ENCODE measurements around the gene LRRN4.
"Not testable (repeated sequence)": the region's sequence is repeated elsewhere in the genome, so short reads cannot be mapped to it uniquely, and the experiment has no call there.

The LRRN4 gene

DNA sequence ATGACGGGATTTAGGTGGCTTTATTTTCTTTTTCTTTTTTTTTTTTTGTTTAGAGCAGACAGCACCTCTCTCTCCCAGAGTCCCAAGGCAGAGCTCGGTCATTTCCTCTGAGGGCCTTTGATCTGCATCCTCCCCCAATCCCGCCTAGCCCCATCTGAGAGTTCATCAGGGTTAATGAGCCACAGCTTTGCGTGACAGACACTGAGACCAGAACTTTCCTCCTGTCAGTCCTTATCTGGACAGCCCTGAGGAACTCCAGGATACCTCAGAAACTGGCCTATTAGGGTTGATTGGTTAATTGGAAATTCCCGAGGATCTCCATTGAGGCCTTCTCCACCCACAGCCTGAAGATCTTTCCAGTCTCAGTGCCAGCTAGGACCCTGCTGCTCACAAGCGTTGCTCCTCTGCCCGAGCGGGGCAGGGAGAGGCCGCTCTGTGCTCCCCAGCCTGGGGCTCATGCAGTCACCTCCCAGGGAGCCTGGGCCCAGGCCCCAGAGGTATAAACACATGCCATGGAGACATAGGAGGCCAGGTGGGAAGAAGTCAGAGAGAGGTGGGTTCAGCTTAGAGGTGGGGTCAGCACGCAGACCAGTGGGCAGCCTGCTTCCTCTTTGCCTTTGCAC, 1.4 kb upstream of the LRRN4 start:
- Histone ChIP-seq H3K36me3 (ENCODE audit: control insufficient read depth, insufficient read depth, low read length) (no peaks in the 10 kb centered on the region), H3K27me3 (replicated peaks; ENCODE audit: control insufficient read depth, insufficient read depth, low read length) (peaks cover 2% of the 10 kb centered on the region; the same call in 1 of the 2 replicates), H3K4me3 (replicated peaks; ENCODE audit: low read depth, low read length) (no peak overlapping the region)
- TF ChIP-seq, protein P1, sequence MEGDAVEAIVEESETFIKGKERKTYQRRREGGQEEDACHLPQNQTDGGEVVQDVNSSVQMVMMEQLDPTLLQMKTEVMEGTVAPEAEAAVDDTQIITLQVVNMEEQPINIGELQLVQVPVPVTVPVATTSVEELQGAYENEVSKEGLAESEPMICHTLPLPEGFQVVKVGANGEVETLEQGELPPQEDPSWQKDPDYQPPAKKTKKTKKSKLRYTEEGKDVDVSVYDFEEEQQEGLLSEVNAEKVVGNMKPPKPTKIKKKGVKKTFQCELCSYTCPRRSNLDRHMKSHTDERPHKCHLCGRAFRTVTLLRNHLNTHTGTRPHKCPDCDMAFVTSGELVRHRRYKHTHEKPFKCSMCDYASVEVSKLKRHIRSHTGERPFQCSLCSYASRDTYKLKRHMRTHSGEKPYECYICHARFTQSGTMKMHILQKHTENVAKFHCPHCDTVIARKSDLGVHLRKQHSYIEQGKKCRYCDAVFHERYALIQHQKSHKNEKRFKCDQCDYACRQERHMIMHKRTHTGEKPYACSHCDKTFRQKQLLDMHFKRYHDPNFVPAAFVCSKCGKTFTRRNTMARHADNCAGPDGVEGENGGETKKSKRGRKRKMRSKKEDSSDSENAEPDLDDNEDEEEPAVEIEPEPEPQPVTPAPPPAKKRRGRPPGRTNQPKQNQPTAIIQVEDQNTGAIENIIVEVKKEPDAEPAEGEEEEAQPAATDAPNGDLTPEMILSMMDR (IDR thresholded peaks at IDR 0.05; ENCODE audit: insufficient read depth, low read length, poor library complexity, severe bottlenecking) = no peak
- DNase-seq (ENCODE audit: extremely low read depth, insufficient read length) = no peak

DNA sequence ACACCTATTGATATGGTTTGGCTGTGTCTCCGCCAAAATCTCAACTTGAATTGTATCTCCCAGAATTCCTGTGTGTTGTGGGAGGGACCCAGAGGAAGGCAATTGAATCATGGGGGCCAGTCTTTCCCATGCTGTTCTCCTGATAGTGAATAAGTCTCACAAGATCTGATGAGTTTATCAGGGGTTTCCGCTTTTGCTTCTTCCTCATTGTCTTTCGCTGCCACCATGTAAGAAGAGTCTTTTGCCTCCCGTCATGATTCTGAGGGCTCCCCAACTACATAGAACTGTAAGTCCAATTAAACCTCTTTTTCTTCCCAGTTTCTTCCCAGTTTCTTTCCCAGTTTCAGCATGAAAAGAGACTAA, 810 bp upstream of the LRRN4 start:
- H3K4me3 ChIP-seq (replicated peaks; ENCODE audit: low read depth, low read length); DNase-seq (ENCODE audit: extremely low read depth, insufficient read length); H3K36me3 ChIP-seq (ENCODE audit: control insufficient read depth, insufficient read depth, low read length); H3K27me3 ChIP-seq (replicated peaks; ENCODE audit: control insufficient read depth, insufficient read depth, low read length): not testable (repeated sequence)

DNA sequence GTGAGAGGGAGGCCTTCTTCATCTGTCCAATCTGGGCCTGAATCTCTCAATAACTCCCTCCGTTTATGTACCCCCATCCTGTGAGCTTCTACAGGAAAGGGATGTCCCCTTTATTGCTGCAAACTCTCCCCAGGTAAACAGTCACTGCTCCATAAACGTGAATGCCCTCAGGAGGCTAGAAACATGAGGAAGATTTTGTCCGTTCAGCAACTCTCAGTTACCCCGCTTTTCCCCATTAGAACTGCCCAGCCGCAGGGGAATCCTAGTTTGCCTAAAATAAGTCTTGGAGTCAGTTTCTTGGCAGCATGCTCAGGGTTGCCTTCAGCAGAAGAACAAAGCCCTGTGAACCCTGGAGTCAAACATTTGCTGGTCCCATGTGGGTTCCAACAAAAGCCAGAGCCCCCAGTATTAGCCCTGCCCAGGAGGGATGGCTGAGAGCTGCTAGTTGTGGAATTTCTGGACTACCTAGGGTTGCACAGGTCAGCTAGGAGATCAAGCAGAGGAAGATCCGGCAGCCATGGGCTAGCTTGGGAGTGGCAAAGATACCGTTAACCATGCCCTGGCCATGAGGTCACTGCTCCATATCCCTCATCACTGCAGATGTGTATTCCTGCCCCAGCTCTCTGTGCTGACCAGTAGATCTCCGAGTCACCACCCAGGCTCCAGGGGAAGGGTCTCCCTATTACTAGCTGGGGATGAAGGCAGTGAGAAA, 640 bp downstream of the LRRN4 start:
- peaks cover 2% of the 10 kb centered on the region; the same call in 1 of the 2 replicates for H3K27me3 ChIP-seq (replicated peaks; ENCODE audit: control insufficient read depth, insufficient read depth, low read length)
- no peak for DNase-seq (ENCODE audit: extremely low read depth, insufficient read length)
- no peaks in the 10 kb centered on the region for H3K36me3 ChIP-seq (ENCODE audit: control insufficient read depth, insufficient read depth, low read length)
- TF ChIP-seq, protein P1 (IDR thresholded peaks at IDR 0.05; ENCODE audit: insufficient read depth, low read length, poor library complexity, severe bottlenecking) = no peak
- H3K4me3 ChIP-seq (replicated peaks; ENCODE audit: low read depth, low read length) = no peak overlapping the region

DNA sequence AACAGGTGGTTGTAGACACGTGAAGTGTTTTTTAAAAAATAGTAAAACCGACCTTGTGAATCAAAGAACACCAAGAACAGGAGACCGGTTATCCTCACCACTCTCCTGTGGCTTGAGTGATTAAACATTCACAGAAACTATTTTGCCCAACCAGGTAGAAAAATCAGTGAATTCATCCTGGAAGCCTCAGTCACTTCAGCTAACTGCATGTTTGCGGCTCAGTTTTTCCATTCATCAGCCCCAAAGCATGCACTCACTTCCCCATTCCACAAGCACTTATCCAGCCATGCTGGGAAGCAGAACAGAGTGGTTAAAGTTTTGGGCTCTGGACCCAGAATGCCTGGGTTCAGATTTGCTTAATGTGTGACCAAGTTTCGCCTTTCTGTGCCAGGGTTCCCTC, 2.4 kb downstream of the LRRN4 start:
- Histone ChIP-seq H3K4me3 (replicated peaks; ENCODE audit: low read depth, low read length) (no peak overlapping the region), H3K36me3 (ENCODE audit: control insufficient read depth, insufficient read depth, low read length) (no peaks in the 10 kb centered on the region), H3K27me3 (replicated peaks; ENCODE audit: control insufficient read depth, insufficient read depth, low read length) (peaks cover 2% of the 10 kb centered on the region; the same call in 1 of the 2 replicates)
- TF ChIP-seq, protein P1 (IDR thresholded peaks at IDR 0.05; ENCODE audit: insufficient read depth, low read length, poor library complexity, severe bottlenecking) = no peak
- no peak for DNase-seq (ENCODE audit: extremely low read depth, insufficient read length)

DNA sequence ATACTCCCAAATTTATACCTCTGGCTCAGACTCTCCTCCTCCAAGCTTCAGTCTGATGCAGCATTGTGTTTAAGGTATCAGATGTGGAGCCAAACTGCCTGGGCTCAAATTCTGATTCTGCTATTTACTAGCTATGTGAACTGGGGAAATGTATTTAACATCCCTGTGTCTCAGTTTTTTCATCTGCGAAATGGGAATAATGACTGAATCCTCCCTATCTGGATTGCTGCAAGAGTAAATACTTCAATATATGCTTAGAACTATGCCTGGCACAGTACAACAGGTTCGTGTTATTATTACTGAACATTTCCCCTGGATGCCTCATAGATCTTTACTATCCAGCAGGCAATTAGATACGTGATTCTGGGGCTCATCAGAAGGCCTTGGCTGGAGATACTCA, 5.5 kb downstream of the LRRN4 start:
- H3K36me3 ChIP-seq (ENCODE audit: control insufficient read depth, insufficient read depth, low read length) = no peaks in the 10 kb centered on the region
- TF ChIP-seq, protein P1 (IDR thresholded peaks at IDR 0.05; ENCODE audit: insufficient read depth, low read length, poor library complexity, severe bottlenecking) = no peak
- H3K4me3 ChIP-seq (replicated peaks; ENCODE audit: low read depth, low read length) = no peak overlapping the region
- DNase-seq (ENCODE audit: extremely low read depth, insufficient read length) = no peak
- peaks cover 2% of the 10 kb centered on the region; the same call in 1 of the 2 replicates for H3K27me3 ChIP-seq (replicated peaks; ENCODE audit: control insufficient read depth, insufficient read depth, low read length)

DNA sequence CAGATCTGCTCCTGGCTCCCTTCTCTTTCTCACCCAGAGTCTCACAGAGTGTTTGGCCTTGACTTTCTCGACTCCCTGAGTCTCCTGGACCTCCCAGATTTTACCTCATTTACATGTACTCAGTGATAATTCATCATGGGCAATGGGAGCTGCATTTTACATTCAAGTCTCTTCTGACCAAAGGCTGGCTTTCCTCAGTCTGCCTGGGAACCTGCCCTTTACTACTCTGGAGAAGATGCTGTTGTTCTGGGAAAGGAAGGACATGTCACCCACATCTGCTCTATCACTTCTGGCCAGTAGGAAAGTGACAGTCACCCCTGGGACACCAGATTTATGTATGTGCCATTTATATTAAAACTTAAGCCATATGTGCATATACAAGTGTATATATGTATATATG, 7.4 kb downstream of the LRRN4 start:
- DNase-seq (ENCODE audit: extremely low read depth, insufficient read length) = no peak
- H3K36me3 ChIP-seq (ENCODE audit: control insufficient read depth, insufficient read depth, low read length) = no peaks in the 10 kb centered on the region
- TF ChIP-seq, protein P1 (IDR thresholded peaks at IDR 0.05; ENCODE audit: insufficient read depth, low read length, poor library complexity, severe bottlenecking) = no peak
- H3K27me3 ChIP-seq (replicated peaks; ENCODE audit: control insufficient read depth, insufficient read depth, low read length) = peaks cover 2% of the 10 kb centered on the region; the same call in 1 of the 2 replicates
- no peak overlapping the region for H3K4me3 ChIP-seq (replicated peaks; ENCODE audit: low read depth, low read length)
